Stimulated activated naive CD8-positive, alpha-beta T cell treated with anti-CD3 and anti-CD28 coated beads, Interleukin-15, Interleukin-2, amounts not matched to agents 100 ng/mL and 50 ng/mL, for 24 hours (primary cell): ENCODE measurements around the gene TMEM182.

ENCODE experiments used
- H3K27ac Mint-ChIP-seq: one replicate; pipeline ENCODE4 v1.8.0; 2021; ENCODE audit warnings: mild to moderate bottlenecking, mixed read lengths
- H3K27me3 Mint-ChIP-seq: one replicate; pipeline ENCODE4 v1.8.0; 2021; ENCODE audit warnings: mixed read lengths
- H3K36me3 Mint-ChIP-seq: one replicate; pipeline ENCODE4 v1.8.0; 2021; ENCODE audit warnings: low read depth, mixed read lengths
- H3K4me1 Mint-ChIP-seq: one replicate; pipeline ENCODE4 v1.8.0; 2021; ENCODE audit warnings: low read depth, mixed read lengths
- H3K4me3 Mint-ChIP-seq: one replicate; pipeline ENCODE4 v1.8.0; 2021; ENCODE audit warnings: mild to moderate bottlenecking, mixed read lengths
- H3K9me3 Mint-ChIP-seq: one replicate; pipeline ENCODE4 v1.8.0; 2021; ENCODE audit warnings: mixed read lengths

The TMEM182 gene

GRCh38 chr2:102848366-102848839 is 86.6 kb downstream of the TMEM182 start:
- no peak overlapping the region for H3K27ac Mint-ChIP-seq
- no peaks in the 10 kb centered on the region for H3K9me3 Mint-ChIP-seq
- peaks cover 15% of the 10 kb centered on the region for H3K27me3 Mint-ChIP-seq
- H3K4me3 Mint-ChIP-seq, result no peak overlapping the region
- H3K36me3 Mint-ChIP-seq, result no peaks in the 10 kb centered on the region
- no peaks in the 10 kb centered on the region for H3K4me1 Mint-ChIP-seq

- no peak overlapping the region for H3K27ac Mint-ChIP-seq
- H3K4me3 Mint-ChIP-seq, result no peak overlapping the region
- H3K36me3 Mint-ChIP-seq, result no peaks in the 10 kb centered on the region
- peaks cover 6% of the 10 kb centered on the region for H3K9me3 Mint-ChIP-seq
- peaks cover 15% of the 10 kb centered on the region for H3K27me3 Mint-ChIP-seq
- H3K4me1 Mint-ChIP-seq, result no peaks in the 10 kb centered on the region
Measured at GRCh38 chr2:102850888-102851287, 89.1 kb downstream of the TMEM182 start.

DNA sequence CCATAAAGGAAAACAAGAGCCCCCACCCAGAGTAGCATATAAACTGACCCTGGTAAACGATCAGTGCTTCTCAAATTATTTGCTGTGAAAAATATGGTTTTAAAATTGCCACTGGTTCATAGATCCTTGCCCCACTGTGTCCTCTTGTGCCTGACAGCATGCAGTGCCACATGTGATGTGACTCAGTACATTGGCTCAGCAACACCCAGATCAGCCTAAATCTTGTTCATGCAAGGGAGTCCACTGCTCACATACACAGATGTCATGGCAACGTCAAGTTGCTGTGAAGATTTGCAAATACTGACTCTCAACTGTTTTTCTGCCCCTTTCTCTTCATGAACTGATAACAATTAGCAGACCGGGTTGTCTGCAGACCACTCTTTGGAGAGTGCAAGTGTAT is 91.0 kb downstream of the TMEM182 start:
- H3K4me1 Mint-ChIP-seq, result no peaks in the 10 kb centered on the region
- H3K9me3 Mint-ChIP-seq, result peaks cover 6% of the 10 kb centered on the region
- no peaks in the 10 kb centered on the region for H3K36me3 Mint-ChIP-seq
- H3K27me3 Mint-ChIP-seq, result peaks cover 12% of the 10 kb centered on the region
- H3K27ac Mint-ChIP-seq, result no peak overlapping the region
- no peak overlapping the region for H3K4me3 Mint-ChIP-seq
